ENCODE data around the gene DEXI.

Gene DEXI

GRCh38 chr16:10896723-10897122 is 45.5 kb downstream of the DEXI start:
- no peak for TF ChIP-seq CTCF (IDR thresholded peaks at IDR 0.05; ENCODE audit: low read depth, low read length, missing control alignments)
- no peak for DNase-seq (ENCODE audit: low read depth)

GRCh38 chr16:10896165-10896564 is 46.1 kb downstream of the DEXI start:
- TF ChIP-seq CTCF (IDR thresholded peaks at IDR 0.05; ENCODE audit: low read depth, low read length, missing control alignments): no peak
- no peak overlapping the region for H3K4me3 ChIP-seq (ENCODE audit: low read depth, low read length)
- DNase-seq (ENCODE audit: low read depth): no peak

More at GRCh38 chr16:10896723-10897122, 45.5 kb downstream of the DEXI start:
- H3K4me3 ChIP-seq (ENCODE audit: low read depth, low read length): no peak overlapping the region

GRCh38 chr16:10895053-10895946 is 47.0 kb downstream of the DEXI start:
- H3K4me3 ChIP-seq (ENCODE audit: low read depth, low read length): no peak overlapping the region
- TF ChIP-seq CTCF (IDR thresholded peaks at IDR 0.05; ENCODE audit: low read depth, low read length, missing control alignments): no peak
- DNase-seq (ENCODE audit: low read depth): no peak

GRCh38 chr16:10892782-10893318 is 49.4 kb downstream of the DEXI start:
- no peak for TF ChIP-seq CTCF (IDR thresholded peaks at IDR 0.05; ENCODE audit: low read depth, low read length, missing control alignments)
- DNase-seq (ENCODE audit: low read depth): no peak
- no peak overlapping the region for H3K4me3 ChIP-seq (ENCODE audit: low read depth, low read length)

- H3K4me3 ChIP-seq (ENCODE audit: low read depth, low read length): no peak overlapping the region
- DNase-seq (ENCODE audit: low read depth): no peak
- TF ChIP-seq CTCF (IDR thresholded peaks at IDR 0.05; ENCODE audit: low read depth, low read length, missing control alignments): no peak
These were observed 52.4 kb downstream of the DEXI start for GRCh38 chr16:10889855-10890254.

- DNase-seq (ENCODE audit: low read depth): no peak
- no peak for TF ChIP-seq CTCF (IDR thresholded peaks at IDR 0.05; ENCODE audit: low read depth, low read length, missing control alignments)
- no peak overlapping the region; the same call in 1 of the 2 replicates for H3K4me3 ChIP-seq (ENCODE audit: low read depth, low read length)
These were observed 53.8 kb downstream of the DEXI start for GRCh38 chr16:10888320-10888937.
